Omental fat pad (tissue), 4 donors: ENCODE measurements around the gene ASCC1. TPM values are rescaled to one million over a fixed set of nuclear protein-coding genes. Genes with fewer than 3 reads are reported as not detected.

ENCODE experiments used
- ATAC-seq: fragments of 150-250 bp; one replicate; pipeline ENCODE4 v1.9.1; 2016; ENCODE audit warnings: mild to moderate bottlenecking, moderate library complexity; ENCODE audit not compliant: low FRiP score
- DNase-seq: peaks from one replicate; pipeline ENCODE4 v3.0.0-alpha.2; 2019; ENCODE audit warnings: low spot score
- CTCF ChIP-seq, 3 donors: fragments of 450-650 bp; IDR thresholded peaks; one replicate each; pipeline ENCODE4 v1.5.1; 2016 to 2017; ENCODE audit warnings: antibody characterized with exemption in 3 of 3, mild to moderate bottlenecking in 3 of 3, moderate library complexity in 2 of 3
- small RNA-seq: library from RNA; depleted of rRNA; stranded (forward); fragments of <200 nt; gene quantifications from one replicate; pipeline ENCODE3, GENCODE V24; 2016
- total RNA-seq, 4 donors: library from RNA; depleted of rRNA; stranded (reverse); fragments of >200 nt; gene quantifications; one replicate each; pipeline ENCODE4 v1.1.0, GENCODE V29; 2016

ASCC1 gene
- total RNA-seq, 4 donors from 2014 or later, result 21.3 to 34.5 (median 26.3) TPM

- ATAC-seq (no peak), DNase-seq (no peak)
Measured at GRCh38 chr10:72049472-72049871, 166.6 kb downstream of the ASCC1 start.

GRCh38 chr10:72048450-72049124 lies 167.5 kb downstream of the ASCC1 start:
- DNase-seq, result peak; percentile 96
- TF ChIP-seq CTCF (IDR thresholded peaks at IDR 0.05), result peak in 2 of 3 donors; percentile 97 to 99
- peak; percentile 84 for ATAC-seq

More at GRCh38 chr10:72049472-72049871, 166.6 kb downstream of the ASCC1 start:
- TF ChIP-seq CTCF (IDR thresholded peaks at IDR 0.05), result no peak

Small RNAs within 50 kb of the gene (small RNA-seq; reads per million reads assigned to genes)
- gene RF00019 (not detected), gene RF00340 (not detected)

Other genes starting within 250 kb of the ASCC1 start
- 10 to 100 TPM in 2 of 4 donors, 1 to 10 TPM in 2; 8.3 to 24.6 (median 16.2) TPM for gene SPOCK2, start 127.7 kb downstream of the ASCC1 start, total RNA-seq
- 10 to 100 TPM; 52.2 to 97.6 (median 76.3) TPM for gene ANAPC16, start 264 bp downstream of the ASCC1 start, total RNA-seq
- gene DDIT4, start 57.6 kb upstream of the ASCC1 start, total RNA-seq, result 100 to 1,000 TPM in 3 of 4 donors, 10 to 100 TPM in 1; 56.2 to 527 (median 185) TPM
- 10 to 100 TPM; 35.0 to 41.1 (median 36.5) TPM for gene DNAJB12, start 138.6 kb upstream of the ASCC1 start, total RNA-seq